Panc1 (cell line): ENCODE results near the gene FRMPD2.

ENCODE experiments used
- CTCF ChIP-seq: fragments of 450-650 bp; IDR thresholded peaks from 2 replicates; pipeline ENCODE4 v1.5.1; 2017; ENCODE audit warnings: mild to moderate bottlenecking
- SIN3A ChIP-seq: IDR thresholded peaks from 2 replicates; pipeline ENCODE4 v1.6.1; 2012; ENCODE audit warnings: low read depth, mild to moderate bottlenecking, low read length, moderate library complexity, borderline replicate concordance; ENCODE audit not compliant: insufficient read depth

GRCh38 chr10:48235501-48235900 lies 39.0 kb downstream of the FRMPD2 start:
- TF ChIP-seq CTCF = no peak
- TF ChIP-seq SIN3A = no peak
